ENCODE results near the gene OR1I1.

DNA sequence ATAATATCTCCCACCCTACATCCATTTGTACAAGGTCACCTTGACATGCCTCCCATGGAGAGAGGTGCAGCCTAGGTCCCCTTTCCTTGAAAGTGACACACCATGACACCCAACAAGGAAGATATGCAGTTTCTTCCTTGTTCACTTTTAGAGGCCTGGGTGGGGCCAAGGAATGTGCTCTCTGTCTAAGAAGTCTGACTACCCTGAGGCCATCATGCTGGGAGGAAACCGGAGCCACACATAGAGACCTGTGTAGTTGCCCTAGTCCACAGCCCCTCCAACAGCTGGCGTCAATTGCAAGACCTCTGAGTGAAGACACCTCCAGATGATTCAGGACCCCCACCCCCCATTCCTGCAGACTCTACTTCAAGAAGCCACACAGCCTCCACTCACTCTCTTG lies 36.2 kb downstream of the OR1I1 start:
- TF ChIP-seq CTCF (IDR thresholded peaks at IDR 0.05) (no peak), POLR2A (IDR thresholded peaks at IDR 0.05) (no peak)

All from lower leg skin (tissue), 3 donors.